HepG2 (cell line): ENCODE measurements around the gene RNU2-63P. TPM values are rescaled to one million over a fixed set of nuclear protein-coding genes. Genes with fewer than 3 reads are reported as not detected.

ENCODE experiments used
- BRD4 ChIP-seq: sonication (generic); formaldehyde crosslinking; IDR thresholded peaks from 2 replicates; pipeline ENCODE4 v1.4.0; 2020; ENCODE audit warnings: missing genetic modification reagents
- GZF1 ChIP-seq: sonication (generic); formaldehyde crosslinking; IDR thresholded peaks from 2 replicates; pipeline ENCODE4 v1.5.1; 2020; ENCODE audit warnings: mild to moderate bottlenecking, missing genetic modification reagents
- JDP2 ChIP-seq: sonication (generic); formaldehyde crosslinking; IDR thresholded peaks from 2 replicates; pipeline ENCODE4 v1.8.1; 2022; ENCODE audit warnings: missing genetic modification reagents, borderline replicate concordance
- KLF6 ChIP-seq: IDR thresholded peaks from 2 replicates; pipeline ENCODE4 v1.8.0; 2016; ENCODE audit warnings: missing biosample characterization, missing genetic modification reagents
- MAFF ChIP-seq: IDR thresholded peaks from 2 replicates; pipeline ENCODE4 v1.6.1; 2011; ENCODE audit warnings: low read depth, low read length, improper control_type of control experiment
- MED1 ChIP-seq: sonication (generic); formaldehyde crosslinking; IDR thresholded peaks from 2 replicates; pipeline ENCODE4 v1.4.0; 2020; ENCODE audit warnings: missing genetic modification reagents
- NAIF1 ChIP-seq: sonication (generic); formaldehyde crosslinking; IDR thresholded peaks from 2 replicates; pipeline ENCODE4 v1.5.0; 2020; ENCODE audit warnings: mild to moderate bottlenecking, missing genetic modification reagents, borderline replicate concordance
- POGZ ChIP-seq: sonication (generic); formaldehyde crosslinking; IDR thresholded peaks from 2 replicates; pipeline ENCODE4 v1.4.0; 2020; ENCODE audit warnings: mild to moderate bottlenecking, missing genetic modification reagents
- WIZ ChIP-seq: sonication (generic); formaldehyde crosslinking; IDR thresholded peaks from 2 replicates; pipeline ENCODE4 v1.5.1; 2020; ENCODE audit warnings: mild to moderate bottlenecking, missing genetic modification reagents
- ZMYM4 ChIP-seq: sonication (generic); formaldehyde crosslinking; IDR thresholded peaks from 2 replicates; pipeline ENCODE4 v1.8.1; 2023; ENCODE audit warnings: mild to moderate bottlenecking, missing genetic modification reagents
- ZNF20 ChIP-seq: sonication (generic); formaldehyde crosslinking; IDR thresholded peaks from 2 replicates; pipeline ENCODE4 v1.4.0; 2020; ENCODE audit warnings: mild to moderate bottlenecking, moderate library complexity, missing genetic modification reagents
- ZNF572 ChIP-seq: sonication (generic); formaldehyde crosslinking; IDR thresholded peaks from 2 replicates; pipeline ENCODE4 v1.5.1; 2020; ENCODE audit warnings: mild to moderate bottlenecking, missing genetic modification reagents
- ZNF839 ChIP-seq: sonication (generic); formaldehyde crosslinking; IDR thresholded peaks from 2 replicates; pipeline ENCODE4 v1.4.0; 2020; ENCODE audit warnings: missing genetic modification reagents, mild to moderate bottlenecking, borderline replicate concordance
- ZNF891 ChIP-seq: sonication (generic); formaldehyde crosslinking; IDR thresholded peaks from 2 replicates; pipeline ENCODE4 v1.5.0; 2020; ENCODE audit warnings: mild to moderate bottlenecking, missing genetic modification reagents
- ZXDC ChIP-seq: sonication (generic); formaldehyde crosslinking; IDR thresholded peaks from 2 replicates; pipeline ENCODE4 v1.5.0; 2020; ENCODE audit warnings: mild to moderate bottlenecking, missing genetic modification reagents
- polyA plus RNA-seq, 8 experiments: library from polyadenylated mRNA; depleted of rRNA in 3 of 8; stranded (reverse) in 7 of 8; unstranded in 1 of 8; fragments of >200 nt; fragmentation: Illumina TruSeq in 4 of 8; extraction: Trizol in 4 of 8; gene quantifications; 2 replicates each; pipeline versions ENCODE4 v1.2.1 to v1.2.3, GENCODE V29; 2011 to 2016; ENCODE audit warnings: low read depth in 4 of 8, missing spikeins in 1 of 8, mixed read lengths in 1 of 8; ENCODE audit not compliant: insufficient read depth in 1 of 8
- total RNA-seq, 5 experiments: library from RNA; depleted of rRNA; stranded (reverse); fragments of >200 nt; fragmentation: Illumina TruSeq; extraction: Trizol; gene quantifications; 2 replicates each; pipeline ENCODE4 v1.2.3, GENCODE V29; 2016; ENCODE audit warnings: low read depth in 1 of 5
- TF ChIP-seq, protein P1 (sequence below): sonication (generic); formaldehyde crosslinking; IDR thresholded peaks from 2 replicates; pipeline ENCODE4 v1.4.0; 2020; ENCODE audit warnings: missing genetic modification reagents
- TF ChIP-seq, protein P2 (sequence below), 2 experiments: sonication (generic) in 1 of 2; formaldehyde crosslinking in 1 of 2; IDR thresholded peaks; 2 replicates each; pipeline versions ENCODE4 v1.4.0 to v1.6.1; 2016 to 2020; ENCODE audit warnings: borderline replicate concordance in 1 of 2, low read depth in 1 of 2, mild to moderate bottlenecking in 1 of 2, missing genetic modification reagents in 1 of 2

RNU2-63P gene
- total and polyA plus RNA-seq, 2 of the 13 experiments (the other 11 are each of a cell fraction or from before 2014, with no cell fraction given): 6.8 TPM; not detected in 1

DNA sequence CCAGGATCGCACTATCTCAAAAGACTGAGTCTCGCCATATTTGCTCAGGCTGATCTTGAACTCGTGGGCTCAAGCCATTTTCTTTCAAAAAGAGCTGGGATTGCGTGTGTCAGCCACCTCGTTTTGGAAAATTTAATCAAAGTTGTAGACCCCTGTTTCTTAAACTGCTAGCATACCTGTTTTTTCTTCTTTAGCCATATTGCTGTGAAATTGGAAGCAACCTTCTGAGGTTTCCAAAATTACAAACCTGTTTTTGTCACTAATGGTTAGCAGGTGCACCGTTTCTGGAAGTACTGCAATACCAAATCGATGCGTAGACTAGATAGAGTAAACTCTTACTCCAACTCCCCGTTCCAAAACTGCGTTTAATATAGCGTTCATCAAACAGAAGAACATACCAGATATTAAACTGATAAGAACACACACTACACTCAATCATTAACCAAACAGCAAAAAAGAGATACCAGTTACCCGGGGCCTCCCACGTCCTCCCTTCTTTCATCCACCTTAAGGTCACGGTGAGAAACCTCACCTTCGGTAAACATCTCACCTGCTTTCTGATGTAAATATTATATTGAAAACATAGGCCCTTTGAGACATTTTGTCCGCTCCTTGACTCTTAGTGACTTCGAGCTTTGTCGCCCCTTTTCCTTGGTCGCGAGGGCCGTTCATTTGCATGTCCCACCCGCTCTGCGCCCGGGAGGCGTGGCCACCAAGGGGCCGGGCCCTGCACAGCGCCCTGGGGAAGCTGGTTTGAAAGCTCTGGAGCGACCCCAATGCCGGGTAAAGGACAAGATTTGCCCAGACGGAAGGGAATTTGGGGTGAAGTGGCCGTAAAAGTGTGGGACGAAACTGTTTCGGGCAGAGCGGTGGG, at the start of gene RNU2-63P (continued):
- peak; percentile 88 for TF ChIP-seq ZXDC
- TF ChIP-seq MAFF: no peak
- TF ChIP-seq ZNF572: no peak
- no peak; the same call in 1 of the 2 replicates for TF ChIP-seq WIZ (CRISPR knock-in tag)
- TF ChIP-seq ZNF20 (CRISPR knock-in tag): peak; percentile 37
- TF ChIP-seq BRD4: no peak
- peak; percentile 41; the same call in 1 of the 2 replicates for TF ChIP-seq ZNF839 (CRISPR knock-in tag)
- peak; percentile 82 for TF ChIP-seq KLF6
- peak; percentile 67 for TF ChIP-seq ZMYM4 (CRISPR knock-in tag)
- peak; percentile 69; the same call in 1 of the 2 replicates for TF ChIP-seq POGZ (CRISPR knock-in tag)
- TF ChIP-seq JDP2 (CRISPR knock-in tag): 0 out of 2 replicates have a peak, but pooled peaks have one; percentile 64
- TF ChIP-seq NAIF1 (CRISPR knock-in tag): peak; percentile 71; the same call in 1 of the 2 replicates
- TF ChIP-seq ZNF891: peak; percentile 69
- TF ChIP-seq, protein P1, sequence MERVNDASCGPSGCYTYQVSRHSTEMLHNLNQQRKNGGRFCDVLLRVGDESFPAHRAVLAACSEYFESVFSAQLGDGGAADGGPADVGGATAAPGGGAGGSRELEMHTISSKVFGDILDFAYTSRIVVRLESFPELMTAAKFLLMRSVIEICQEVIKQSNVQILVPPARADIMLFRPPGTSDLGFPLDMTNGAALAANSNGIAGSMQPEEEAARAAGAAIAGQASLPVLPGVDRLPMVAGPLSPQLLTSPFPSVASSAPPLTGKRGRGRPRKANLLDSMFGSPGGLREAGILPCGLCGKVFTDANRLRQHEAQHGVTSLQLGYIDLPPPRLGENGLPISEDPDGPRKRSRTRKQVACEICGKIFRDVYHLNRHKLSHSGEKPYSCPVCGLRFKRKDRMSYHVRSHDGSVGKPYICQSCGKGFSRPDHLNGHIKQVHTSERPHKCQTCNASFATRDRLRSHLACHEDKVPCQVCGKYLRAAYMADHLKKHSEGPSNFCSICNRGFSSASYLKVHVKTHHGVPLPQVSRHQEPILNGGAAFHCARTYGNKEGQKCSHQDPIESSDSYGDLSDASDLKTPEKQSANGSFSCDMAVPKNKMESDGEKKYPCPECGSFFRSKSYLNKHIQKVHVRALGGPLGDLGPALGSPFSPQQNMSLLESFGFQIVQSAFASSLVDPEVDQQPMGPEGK (CRISPR knock-in tag): peak; percentile 11; the same call in 1 of the 2 replicates
- TF ChIP-seq GZF1 (CRISPR knock-in tag): peak; percentile 67; the same call in 1 of the 2 replicates
- TF ChIP-seq, protein P2, sequence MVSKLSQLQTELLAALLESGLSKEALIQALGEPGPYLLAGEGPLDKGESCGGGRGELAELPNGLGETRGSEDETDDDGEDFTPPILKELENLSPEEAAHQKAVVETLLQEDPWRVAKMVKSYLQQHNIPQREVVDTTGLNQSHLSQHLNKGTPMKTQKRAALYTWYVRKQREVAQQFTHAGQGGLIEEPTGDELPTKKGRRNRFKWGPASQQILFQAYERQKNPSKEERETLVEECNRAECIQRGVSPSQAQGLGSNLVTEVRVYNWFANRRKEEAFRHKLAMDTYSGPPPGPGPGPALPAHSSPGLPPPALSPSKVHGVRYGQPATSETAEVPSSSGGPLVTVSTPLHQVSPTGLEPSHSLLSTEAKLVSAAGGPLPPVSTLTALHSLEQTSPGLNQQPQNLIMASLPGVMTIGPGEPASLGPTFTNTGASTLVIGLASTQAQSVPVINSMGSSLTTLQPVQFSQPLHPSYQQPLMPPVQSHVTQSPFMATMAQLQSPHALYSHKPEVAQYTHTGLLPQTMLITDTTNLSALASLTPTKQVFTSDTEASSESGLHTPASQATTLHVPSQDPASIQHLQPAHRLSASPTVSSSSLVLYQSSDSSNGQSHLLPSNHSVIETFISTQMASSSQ (IDR thresholded peaks at IDR 0.05; ENCODE audit: low read depth): peak; percentile 81; the same call in 1 of the 2 replicates
- TF ChIP-seq, protein P2 (CRISPR knock-in tag; IDR thresholded peaks at IDR 0.05; ENCODE audit: borderline replicate concordance): peak; percentile 77; the same call in 1 of the 2 replicates
- TF ChIP-seq MED1 (CRISPR knock-in tag): peak; percentile 98
